Measurements from ENCODE around the gene GLDN. TPM values are rescaled to one million over a fixed set of nuclear protein-coding genes. Genes with fewer than 3 reads are reported as not detected.

Gene GLDN
- total and polyA plus RNA-seq, 8 donors = 0.23 to 16.8 (median 0.68) TPM; not detected in 2

GRCh38 chr15:51315726-51316125 lies 25.7 kb upstream of the GLDN start:
- no peak for TF ChIP-seq CTCF (IDR thresholded peaks at IDR 0.05)
- FAIRE-seq (no peak), ATAC-seq (no peak), DNase-seq (no peak)
- whole genome bisulfite sequencing, 2 donors = 88 to 95% methylated on average over 7 of the region's 7 CpGs
- Histone ChIP-seq H3K4me3 (no peak overlapping the region), H3K27me3 (no peaks in the 10 kb centered on the region), H3K9me3 (no peaks in the 10 kb centered on the region), H3K27ac (no peak overlapping the region), H3K36me3 (no peaks in the 10 kb centered on the region), H3K4me1 (no peaks in the 10 kb centered on the region)
- intact Hi-C loops (cut with DNase I) = no loop called here

GRCh38 chr15:51316636-51317035 lies 24.8 kb upstream of the GLDN start:
- no peak for ATAC-seq
- no peak for FAIRE-seq

GRCh38 chr15:51318382-51319150 lies 22.9 kb upstream of the GLDN start:
- ATAC-seq = peak in 2 of 4 donors; percentile 14 to 29
- no peak for FAIRE-seq
- TF ChIP-seq CTCF (IDR thresholded peaks at IDR 0.05) = no peak
- H3K4me3 ChIP-seq = no peak overlapping the region
- DNase-seq = no peak
- no peaks in the 10 kb centered on the region for H3K4me1 ChIP-seq
- no peaks in the 10 kb centered on the region for H3K27me3 ChIP-seq
- intact Hi-C loops (cut with DNase I) = no loop called here
- WGBS, 2 donors = 72 to 78% methylated on average over 7 of the region's 7 CpGs
- no peaks in the 10 kb centered on the region for H3K36me3 ChIP-seq
- H3K9me3 ChIP-seq = no peaks in the 10 kb centered on the region
- no peak overlapping the region for H3K27ac ChIP-seq

More at GRCh38 chr15:51316636-51317035, 24.8 kb upstream of the GLDN start:
- 88 to 99% methylated on average over 1 of the region's 1 CpG for WGBS, 2 donors
- intact Hi-C loops (cut with DNase I) = no loop called here
- no peak for TF ChIP-seq CTCF (IDR thresholded peaks at IDR 0.05)
- Histone ChIP-seq H3K36me3 (no peaks in the 10 kb centered on the region), H3K4me3 (no peak overlapping the region), H3K4me1 (no peaks in the 10 kb centered on the region), H3K27me3 (no peaks in the 10 kb centered on the region), H3K27ac (no peak overlapping the region), H3K9me3 (no peaks in the 10 kb centered on the region)
- no peak for DNase-seq

GRCh38 chr15:51319539-51319938 lies 21.9 kb upstream of the GLDN start:
- ATAC-seq (no peak), FAIRE-seq (no peak), DNase-seq (no peak)
- H3K27me3 ChIP-seq = no peaks in the 10 kb centered on the region
- H3K27ac ChIP-seq = no peak overlapping the region
- 60 to 62% methylated on average over 2 of the region's 2 CpGs for WGBS, 2 donors
- H3K36me3 ChIP-seq = no peaks in the 10 kb centered on the region
- H3K4me3 ChIP-seq = no peak overlapping the region
- intact Hi-C loops (cut with DNase I) = no loop called here
- TF ChIP-seq CTCF (IDR thresholded peaks at IDR 0.05) = no peak
- no peaks in the 10 kb centered on the region for H3K4me1 ChIP-seq
- no peaks in the 10 kb centered on the region for H3K9me3 ChIP-seq

- Histone ChIP-seq H3K4me3 (no peak overlapping the region), H3K4me1 (no peaks in the 10 kb centered on the region), H3K9me3 (no peaks in the 10 kb centered on the region), H3K27ac (no peak overlapping the region), H3K36me3 (no peaks in the 10 kb centered on the region), H3K27me3 (no peaks in the 10 kb centered on the region)
- ATAC-seq (no peak), DNase-seq (no peak), FAIRE-seq (no peak)
- TF ChIP-seq CTCF (IDR thresholded peaks at IDR 0.05) = no peak
- 95 to 97% methylated on average over 2 of the region's 2 CpGs for WGBS, 2 donors
- intact Hi-C loops (cut with DNase I) = no loop called here
Observed at GRCh38 chr15:51320843-51321242, 20.6 kb upstream of the GLDN start.

Data from pancreas (tissue), 10 donors.